Middle frontal gyrus (tissue), 1 donor: ENCODE measurements around the gene SUGCT.

Experiments
- DNase-seq: peaks from one replicate; pipeline ENCODE4 v3.0.0-alpha.2; 2015; ENCODE audit warnings: low spot score; ENCODE audit errors: extremely low spot score

SUGCT gene

DNA sequence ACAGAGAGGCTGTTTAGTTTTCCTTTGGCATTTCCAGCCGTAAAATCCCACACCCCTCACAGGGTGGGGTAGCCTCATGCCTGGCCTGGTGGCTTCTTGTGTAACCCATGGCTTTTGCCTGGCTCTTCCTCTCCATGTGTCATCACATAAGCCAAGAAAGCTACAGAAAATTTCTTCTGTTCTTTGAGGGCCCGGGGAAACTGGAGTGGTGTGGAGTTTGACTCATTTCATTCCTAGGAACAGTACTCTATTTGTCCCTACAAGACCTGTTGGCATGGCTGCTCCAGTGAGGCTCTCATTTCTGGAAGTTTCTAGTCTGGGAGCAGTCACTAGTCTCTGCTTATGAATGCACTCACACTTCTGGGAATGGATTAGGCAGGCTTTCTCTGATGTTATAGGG lies 523.9 kb downstream of the SUGCT start:
- no peak for DNase-seq

DNA sequence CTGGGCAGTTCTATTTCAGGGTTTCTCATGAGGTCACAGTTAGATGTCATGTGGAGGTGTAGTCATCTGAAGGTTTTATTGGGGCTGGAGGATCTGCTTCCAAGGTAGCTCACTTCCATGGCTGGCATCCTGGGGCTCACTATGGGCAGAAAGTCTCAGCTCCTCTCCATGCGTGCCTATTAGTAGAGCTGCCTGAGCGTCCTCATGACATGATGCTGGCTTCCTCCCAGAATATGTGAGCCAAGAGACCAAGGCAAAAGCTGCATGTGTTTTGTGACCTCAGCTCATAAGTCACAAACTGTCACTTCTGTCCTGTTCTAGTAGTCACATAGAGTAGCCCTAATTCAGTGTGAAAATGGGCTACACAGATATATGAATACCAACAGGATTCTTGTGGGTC lies 524.4 kb downstream of the SUGCT start:
- no peak for DNase-seq

- DNase-seq: no peak
Measured at GRCh38 chr7:40673285-40673684, 538.5 kb downstream of the SUGCT start.

- no peak for DNase-seq
Measured at GRCh38 chr7:40674316-40674715, 539.5 kb downstream of the SUGCT start.

GRCh38 chr7:40675741-40676140 lies 540.9 kb downstream of the SUGCT start:
- no peak for DNase-seq

DNA sequence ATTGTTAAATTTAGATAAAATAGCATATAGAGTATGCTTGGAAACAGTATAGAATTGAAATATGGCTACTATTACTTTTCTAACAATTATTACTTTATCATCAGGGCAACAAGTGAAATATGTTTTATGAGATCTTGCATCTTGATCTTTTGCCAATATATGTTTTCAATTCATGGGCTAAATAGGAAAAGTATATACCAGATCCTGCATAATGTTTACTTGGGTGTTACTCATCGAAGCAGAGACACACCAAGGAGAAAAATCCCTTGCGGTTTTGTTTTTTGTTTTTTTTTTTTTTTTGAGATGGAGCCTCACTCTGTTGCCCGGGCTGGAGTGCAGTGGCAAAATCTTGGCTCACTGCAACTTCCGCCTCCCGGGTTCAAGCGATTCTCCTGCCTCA lies 541.4 kb downstream of the SUGCT start:
- DNase-seq: no peak

GRCh38 chr7:40680657-40681056 lies 545.9 kb downstream of the SUGCT start:
- no peak for DNase-seq

DNA sequence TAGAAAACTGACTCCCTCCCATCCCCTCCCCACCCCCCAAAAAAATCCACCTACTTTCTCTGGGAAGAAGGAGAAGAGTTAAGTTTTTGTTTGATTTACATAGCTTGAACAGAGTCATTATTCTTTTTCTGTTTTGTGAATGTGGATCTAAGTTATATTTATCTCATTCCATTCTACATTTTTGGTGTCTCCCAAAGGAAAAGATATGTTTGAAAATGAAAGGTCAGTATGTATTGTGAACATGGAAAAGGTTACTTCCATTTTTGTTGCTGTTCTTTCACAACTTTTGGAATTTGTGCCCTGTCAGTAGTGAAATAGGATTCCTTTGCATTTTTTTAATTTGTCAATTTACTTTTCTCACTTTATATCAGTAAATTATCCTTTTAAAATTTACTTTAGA lies 547.9 kb downstream of the SUGCT start:
- DNase-seq: no peak

DNA sequence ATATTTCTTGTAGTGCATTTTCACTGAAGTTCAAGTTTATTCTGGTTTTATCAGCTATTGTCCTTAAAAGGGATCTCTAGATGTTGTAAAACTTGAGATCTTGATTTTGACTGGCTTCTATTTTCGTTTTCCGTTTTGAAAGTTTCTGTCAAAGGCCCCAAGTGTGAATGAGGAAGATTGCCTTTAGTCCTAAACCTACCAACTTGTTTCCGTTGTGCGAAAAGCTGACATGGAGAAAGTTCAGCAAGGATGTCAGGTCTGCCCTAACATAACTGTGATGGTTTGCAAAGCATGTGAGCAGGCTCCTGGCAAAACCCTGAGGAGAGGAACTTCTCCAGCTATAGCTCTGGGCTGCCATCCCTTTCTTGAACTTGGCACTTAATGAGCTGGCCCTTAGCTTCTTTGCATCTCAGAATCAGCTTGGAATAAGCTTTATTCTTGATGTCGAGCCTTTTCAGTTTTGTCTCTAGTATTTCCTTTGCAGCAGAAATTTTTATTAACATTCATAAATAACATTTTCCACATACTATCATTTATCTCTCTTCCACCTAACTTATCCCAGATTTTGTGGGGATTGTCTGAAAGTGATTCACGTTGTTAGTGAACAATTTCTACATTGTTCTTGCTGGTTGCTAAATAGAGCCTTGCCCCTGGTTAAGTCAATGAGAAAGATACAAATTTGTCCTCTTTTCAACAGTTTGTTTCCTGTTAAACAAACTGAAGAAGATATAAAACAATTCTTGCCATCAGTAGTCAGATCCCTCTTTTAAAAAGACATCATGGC lies 559.4 kb downstream of the SUGCT start:
- no peak for DNase-seq

- no peak for DNase-seq
Measured at GRCh38 chr7:40694991-40695390, 560.2 kb downstream of the SUGCT start.

DNA sequence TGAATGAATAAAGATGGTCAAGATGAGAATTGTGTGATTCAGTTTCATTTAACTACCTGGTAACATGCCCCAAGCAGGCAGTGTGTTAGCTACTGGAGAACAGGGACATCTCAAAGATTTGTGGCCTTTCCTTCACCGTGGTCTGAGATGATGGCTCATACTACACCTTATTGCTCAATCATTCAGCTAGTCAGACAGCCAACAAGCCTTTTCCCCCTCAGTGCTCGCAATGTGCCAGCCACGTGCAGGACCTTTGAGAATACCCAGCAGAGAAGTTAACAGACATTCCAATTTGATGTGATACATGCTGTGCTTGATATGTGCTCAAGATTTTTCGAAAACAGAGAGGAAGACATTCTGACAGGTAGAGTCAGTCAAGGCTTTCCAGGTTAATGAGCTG lies 562.8 kb downstream of the SUGCT start:
- DNase-seq: no peak

GRCh38 chr7:40698214-40698920 lies 563.6 kb downstream of the SUGCT start:
- DNase-seq: no peak

DNA sequence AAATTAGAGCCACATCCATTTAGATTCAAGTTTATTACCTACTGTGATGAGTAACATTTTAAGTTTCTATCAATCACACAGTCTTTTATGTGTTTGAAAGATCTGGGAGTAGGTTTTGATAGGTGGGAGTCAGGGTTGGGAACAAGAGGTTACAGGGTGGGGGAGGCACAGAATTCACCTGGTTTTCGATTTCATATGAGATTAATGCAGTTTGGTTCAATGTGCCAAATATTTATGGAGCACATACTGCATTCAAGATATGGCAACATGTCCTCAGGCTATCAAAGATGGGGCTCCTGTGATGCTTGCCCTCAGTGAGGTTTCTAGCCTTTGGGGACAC lies 564.1 kb downstream of the SUGCT start:
- DNase-seq: no peak

- no peak for DNase-seq
Measured at GRCh38 chr7:40700653-40701421, 566.0 kb downstream of the SUGCT start.

- DNase-seq: no peak
Measured at GRCh38 chr7:40701836-40702551, 567.2 kb downstream of the SUGCT start.

- DNase-seq: no peak
Measured at GRCh38 chr7:40704172-40704571, 569.4 kb downstream of the SUGCT start.

- DNase-seq: no peak
Measured at GRCh38 chr7:40706829-40707228, 572.0 kb downstream of the SUGCT start.

DNA sequence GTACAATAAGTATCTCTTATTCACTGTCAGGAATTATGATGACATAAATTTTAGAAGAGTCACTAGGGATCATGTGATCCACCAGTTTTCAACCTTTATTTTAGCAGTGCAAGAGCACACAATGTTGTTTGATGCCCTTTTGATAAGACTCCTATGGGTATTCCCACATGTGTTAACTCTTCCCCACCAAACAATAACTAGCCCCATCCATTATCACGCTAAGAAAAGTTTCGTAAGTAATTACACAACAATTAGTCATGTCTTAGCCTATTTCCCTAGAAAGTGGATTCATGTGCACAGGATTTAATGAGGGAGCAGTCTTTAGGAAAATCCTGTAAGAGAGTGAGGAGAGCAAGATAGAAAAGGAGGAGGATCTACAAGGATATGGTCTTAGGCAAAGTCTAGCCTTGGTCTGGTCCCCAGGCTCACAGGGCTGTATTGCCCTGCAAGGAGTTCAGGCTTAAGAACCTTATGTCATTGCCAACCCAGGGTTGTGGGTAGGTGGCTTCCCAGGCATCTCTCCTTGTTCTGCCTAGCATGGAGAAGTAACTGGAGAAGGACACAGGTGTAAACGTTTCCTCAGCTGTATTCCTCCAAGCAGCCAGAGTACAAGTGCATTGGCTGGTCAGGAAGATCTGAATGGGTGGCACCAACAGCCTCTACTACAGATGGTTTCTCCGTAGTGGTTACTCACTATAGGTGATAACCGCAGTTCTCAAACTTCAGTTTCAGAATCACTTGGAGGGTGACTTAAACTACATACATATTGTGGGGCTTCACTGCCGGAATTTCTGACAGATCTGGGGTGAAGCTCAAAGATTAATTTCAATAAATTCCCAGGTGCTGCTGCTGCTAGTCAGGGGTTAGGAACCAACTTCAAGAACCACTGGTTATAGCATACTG lies 574.5 kb downstream of the SUGCT start:
- DNase-seq: no peak

DNA sequence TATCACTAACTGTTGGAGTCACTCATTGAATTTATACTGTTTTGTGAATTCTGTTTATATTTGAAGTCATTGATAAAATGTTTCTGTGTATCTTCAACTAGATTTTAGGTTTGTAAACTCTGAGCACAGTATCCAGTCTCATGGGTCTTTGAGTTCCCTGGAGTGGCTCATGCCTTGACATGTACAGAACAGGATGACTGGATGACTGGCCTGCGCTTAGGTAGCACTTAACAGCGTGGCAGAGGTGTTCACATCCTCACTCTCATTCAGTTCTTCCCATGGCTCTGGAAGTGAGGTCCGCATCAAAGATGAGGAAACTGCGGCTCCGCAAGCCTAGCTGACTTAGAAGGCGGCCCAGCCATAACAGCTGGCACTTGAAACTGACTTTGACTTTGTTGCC lies 576.9 kb downstream of the SUGCT start:
- no peak for DNase-seq

GRCh38 chr7:40714363-40715052 lies 579.7 kb downstream of the SUGCT start:
- DNase-seq: no peak
